A549 (cell line): ENCODE results near the gene STAB2. TPM values are rescaled to one million over a fixed set of nuclear protein-coding genes. Genes with fewer than 3 reads are reported as not detected.

Experiments used
- polyA plus RNA-seq, 4 experiments: library from polyadenylated mRNA; depleted of rRNA in 3 of 4; stranded (reverse); fragments of >200 nt; fragmentation: RNase III in 1 of 4; extraction: RNeasy Plus Mini Kit Qiagen cat#74134 plus additional on column Dnase treatment in 1 of 4; gene quantifications; 2 replicates in 3 of 4; 3 replicates in 1 of 4; pipeline ENCODE4 v1.2.3, GENCODE V29; 2011 to 2017
- small RNA-seq, 6 experiments: library from RNA; depleted of rRNA; stranded (forward); fragments of <200 nt; gene quantifications; one replicate each; pipeline ENCODE3, GENCODE V24; 2012

The STAB2 gene
- polyA plus RNA-seq, 2 of the 4 experiments (the other 2 are of a cell fraction) = not detected

Small RNA genes within 50 kb of the gene (small RNA-seq; reads per million reads assigned to genes)
- 0 reads per million in 6 experiments for gene RF00096

Other genes with a start within 250 kb of the STAB2 start
- gene C12orf42, start 91.3 kb upstream of the STAB2 start, polyA plus RNA-seq (2011; rRNA removed) = not detected in 2 replicates
- gene C12orf42, start 91.3 kb upstream of the STAB2 start, polyA plus RNA-seq (2017; fragmentation: RNase III; extraction: RNeasy Plus Mini Kit Qiagen cat#74134 plus additional on column Dnase treatment) = not detected in 3 replicates